ENCODE data around the gene PAK2.
"Not testable (repeated sequence)": the region's sequence is repeated elsewhere in the genome, so short reads cannot be mapped to it uniquely, and the experiment has no call there.

PAK2 gene

GRCh38 chr3:196739671-196740480, at the start of gene PAK2:
Gene PAK2 (plus strand): TSS chr3:196739857. CDS start chr3:196782647, 42,790 bp downstream.
- peak; percentile 80 to 83 for DNase-seq (ENCODE audit: low read depth in 2 of 2)

DNA sequence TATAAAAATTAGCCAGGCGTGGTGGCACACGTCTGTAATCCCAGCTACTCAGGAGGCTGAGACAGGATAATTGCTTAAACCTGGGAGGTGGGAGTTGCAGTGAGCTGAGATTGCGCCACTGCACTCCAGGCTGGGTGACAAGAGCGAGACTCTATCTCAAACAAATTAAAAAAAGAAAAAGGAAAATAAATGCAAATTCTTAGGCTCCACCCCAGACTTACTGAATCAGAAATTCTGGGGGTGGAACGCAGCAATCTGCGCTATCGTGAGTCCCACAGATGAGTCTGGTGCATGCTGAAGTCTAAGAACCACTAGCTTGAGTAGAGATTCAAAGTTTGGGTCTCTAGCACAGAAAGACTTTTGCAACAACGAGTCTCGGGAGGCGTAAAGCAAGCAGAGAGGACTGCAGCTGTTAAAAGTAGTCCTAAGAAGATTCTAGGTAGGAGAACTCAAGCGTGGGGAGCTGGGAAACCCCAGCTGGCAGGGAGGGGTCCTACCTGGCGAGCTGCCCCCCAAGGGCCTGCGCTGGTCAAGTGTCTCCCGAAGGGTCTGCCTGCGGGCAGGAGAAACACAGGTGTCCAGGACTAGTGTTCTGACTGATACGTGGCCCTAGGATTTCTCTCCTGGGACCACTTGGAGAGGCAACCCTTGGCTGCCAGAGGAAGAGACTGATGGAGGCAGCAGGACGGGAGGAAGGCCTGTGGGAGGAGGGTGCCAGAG, 49.6 kb upstream of the PAK2 start:
- DNase-seq (ENCODE audit: low read depth in 2 of 2), result no peak

DNA sequence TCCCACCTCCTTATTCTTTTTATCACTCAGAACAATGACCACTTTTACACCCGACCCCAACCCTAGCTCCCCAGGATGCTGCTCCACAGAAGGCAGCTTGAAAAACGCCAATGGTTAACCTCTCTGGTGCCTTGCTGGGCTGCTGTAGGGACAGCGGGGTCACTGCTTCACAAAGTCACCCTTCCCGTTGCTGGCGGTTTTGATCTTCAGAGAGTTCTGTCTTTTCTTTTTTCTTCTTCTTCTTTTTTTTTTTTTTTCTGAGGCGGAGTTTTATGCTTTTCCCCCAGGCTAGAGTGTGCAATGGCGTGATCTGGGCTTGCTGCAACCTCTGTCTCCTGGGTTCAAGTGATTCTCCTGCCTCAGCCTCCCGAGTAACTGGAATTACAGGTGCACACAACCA, 48.3 kb upstream of the PAK2 start:
- DNase-seq (ENCODE audit: low read depth in 2 of 2), result no peak

GRCh38 chr3:196694202-196694638, 45.4 kb upstream of the PAK2 start:
- no peak for DNase-seq (ENCODE audit: low read depth in 2 of 2)

GRCh38 chr3:196694941-196695848, 44.5 kb upstream of the PAK2 start:
- DNase-seq (ENCODE audit: low read depth in 2 of 2), result no peak

GRCh38 chr3:196695849-196696226, 43.8 kb upstream of the PAK2 start:
- no peak for DNase-seq (ENCODE audit: low read depth in 2 of 2)

GRCh38 chr3:196697270-196697669, 42.4 kb upstream of the PAK2 start:
- no peak for DNase-seq (ENCODE audit: low read depth in 2 of 2)

DNA sequence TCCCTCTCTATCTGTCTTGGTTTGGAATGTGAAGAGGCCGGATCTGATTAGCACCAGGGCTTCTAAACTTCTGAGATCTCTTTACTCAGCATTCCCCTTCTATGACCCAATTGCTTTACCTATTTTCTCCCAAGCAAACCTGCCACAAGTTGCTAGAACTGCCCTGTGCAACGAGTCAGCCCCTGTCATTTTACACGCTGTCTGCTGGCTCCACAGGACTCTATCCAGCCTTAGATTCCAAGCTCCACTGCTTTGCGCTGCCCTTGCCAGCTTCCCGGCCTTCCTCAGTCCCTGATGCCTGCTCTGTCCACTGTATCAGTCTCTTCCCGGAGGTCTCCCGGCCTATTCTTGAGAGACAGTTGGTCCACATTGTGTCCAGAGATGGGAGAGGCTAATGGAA, 39.9 kb upstream of the PAK2 start:
- DNase-seq (ENCODE audit: low read depth in 2 of 2), result no peak

DNA sequence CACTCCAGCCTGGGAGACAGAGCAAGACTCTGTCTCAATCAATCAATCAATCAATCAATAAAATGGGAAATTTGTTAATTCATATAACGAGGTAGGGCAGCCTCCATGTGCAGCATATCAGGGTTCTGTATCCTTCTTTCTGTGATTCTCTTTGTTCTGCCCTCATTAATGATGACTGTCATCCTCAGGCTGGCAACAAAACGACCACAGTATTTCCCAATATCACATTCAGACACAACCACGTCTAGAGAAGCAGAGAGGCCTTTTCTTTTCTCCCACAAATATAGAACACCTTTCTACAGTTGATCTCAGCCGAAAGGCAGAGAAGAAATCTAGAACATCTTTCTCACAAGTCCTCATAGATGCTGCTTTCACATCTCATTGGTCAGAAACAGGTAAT, 38.9 kb upstream of the PAK2 start:
- no peak for DNase-seq (ENCODE audit: low read depth in 2 of 2)

GRCh38 chr3:196706327-196706726, 33.3 kb upstream of the PAK2 start:
- no peak for DNase-seq (ENCODE audit: low read depth in 2 of 2)

- DNase-seq (ENCODE audit: low read depth in 2 of 2), result no peak
Measured at GRCh38 chr3:196706731-196707130, 32.9 kb upstream of the PAK2 start.

- DNase-seq (ENCODE audit: low read depth in 2 of 2), result no peak
Measured at GRCh38 chr3:196707566-196707965, 32.1 kb upstream of the PAK2 start.

DNA sequence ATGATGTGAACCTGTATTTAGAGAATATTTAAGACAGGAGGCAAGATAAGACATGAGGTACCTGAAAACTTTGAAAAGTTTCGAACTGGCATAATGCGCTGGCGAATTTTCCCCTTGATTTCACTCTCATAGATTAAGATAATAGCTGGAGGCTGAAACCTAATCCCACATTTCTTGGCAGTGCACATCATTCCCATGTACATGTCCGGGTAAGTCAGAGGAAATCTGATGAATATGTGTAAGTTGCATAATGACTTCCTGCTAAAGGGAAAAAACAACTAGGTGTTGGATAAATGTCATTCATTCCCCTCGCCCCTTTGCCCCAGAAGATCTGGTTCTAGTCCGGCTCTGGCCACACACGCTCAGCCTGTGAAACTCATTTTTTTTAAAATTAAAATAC, 31.2 kb upstream of the PAK2 start:
- DNase-seq (ENCODE audit: low read depth in 2 of 2), result no peak

DNA sequence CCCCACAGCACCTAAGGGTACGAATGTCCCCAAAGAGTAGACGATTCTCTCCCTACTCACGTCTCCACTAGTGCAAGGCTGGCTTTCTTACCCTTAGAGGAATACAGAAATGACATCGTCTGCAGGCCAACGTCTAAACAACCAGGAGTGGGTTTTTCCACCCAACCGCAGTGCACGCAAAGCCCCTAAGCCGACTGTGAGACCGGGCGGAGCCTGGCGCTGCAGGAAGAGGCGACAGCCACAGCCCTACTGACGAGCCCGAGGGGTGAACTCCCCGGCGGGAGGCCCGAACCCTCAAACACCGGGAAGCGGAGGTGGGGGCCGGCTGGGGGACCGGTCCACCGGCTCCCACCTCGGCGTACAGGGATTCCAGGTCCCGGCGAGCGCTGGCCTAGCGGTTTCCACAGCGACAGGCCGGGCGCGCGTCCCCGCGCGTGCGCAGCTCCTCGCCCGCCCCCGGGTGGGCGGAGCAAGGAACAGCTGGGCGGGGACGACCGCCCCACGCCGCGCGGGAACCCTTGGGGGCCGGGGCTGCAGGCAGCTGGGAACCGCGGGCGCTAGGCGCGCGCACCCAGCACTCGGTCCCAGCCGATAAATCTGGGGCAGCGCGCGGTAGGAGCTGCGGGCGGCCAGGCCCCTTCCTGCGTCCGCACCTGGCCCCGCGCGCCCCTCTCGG, 27.7 kb upstream of the PAK2 start, which contains the start of the genes CEP19 and PIGX:
Gene CEP19, minus strand, starts transcription at position 413 of the 676 bp plus-strand sequence. CDS start 3,593 bp downstream, outside the sequence.
Gene PIGX, plus strand, starts transcription at position 540 of the 676 bp plus-strand sequence.
- DNase-seq (ENCODE audit: low read depth in 2 of 2), result peak; percentile 75 to 84

GRCh38 chr3:196712514-196713413, 26.9 kb upstream of the PAK2 start:
- DNase-seq (ENCODE audit: low read depth in 2 of 2), result peak in 1 of 2 donors; percentile 48

DNA sequence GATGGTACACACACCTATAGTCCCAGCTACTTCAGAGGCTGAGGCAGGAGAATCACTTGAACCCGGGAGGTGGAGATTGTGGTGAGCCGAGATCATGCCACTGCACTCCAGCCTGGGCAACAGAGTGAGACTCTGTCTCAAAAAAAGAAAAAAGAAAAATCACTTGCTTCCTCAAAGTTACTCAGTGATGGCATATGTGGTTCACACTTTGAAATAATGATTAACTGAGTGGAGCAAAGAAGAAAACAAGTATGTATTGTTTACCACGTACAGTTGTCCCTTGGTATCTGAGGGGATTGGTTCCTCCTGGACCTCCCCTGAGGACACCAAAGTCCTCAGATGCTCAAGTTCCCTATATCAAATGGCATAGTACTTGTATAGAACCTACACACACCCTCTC, 22.5 kb upstream of the PAK2 start:
- DNase-seq (ENCODE audit: low read depth in 2 of 2), result not testable (repeated sequence)

GRCh38 chr3:196721097-196721496, 18.6 kb upstream of the PAK2 start:
- DNase-seq (ENCODE audit: low read depth in 2 of 2), result no peak

DNA sequence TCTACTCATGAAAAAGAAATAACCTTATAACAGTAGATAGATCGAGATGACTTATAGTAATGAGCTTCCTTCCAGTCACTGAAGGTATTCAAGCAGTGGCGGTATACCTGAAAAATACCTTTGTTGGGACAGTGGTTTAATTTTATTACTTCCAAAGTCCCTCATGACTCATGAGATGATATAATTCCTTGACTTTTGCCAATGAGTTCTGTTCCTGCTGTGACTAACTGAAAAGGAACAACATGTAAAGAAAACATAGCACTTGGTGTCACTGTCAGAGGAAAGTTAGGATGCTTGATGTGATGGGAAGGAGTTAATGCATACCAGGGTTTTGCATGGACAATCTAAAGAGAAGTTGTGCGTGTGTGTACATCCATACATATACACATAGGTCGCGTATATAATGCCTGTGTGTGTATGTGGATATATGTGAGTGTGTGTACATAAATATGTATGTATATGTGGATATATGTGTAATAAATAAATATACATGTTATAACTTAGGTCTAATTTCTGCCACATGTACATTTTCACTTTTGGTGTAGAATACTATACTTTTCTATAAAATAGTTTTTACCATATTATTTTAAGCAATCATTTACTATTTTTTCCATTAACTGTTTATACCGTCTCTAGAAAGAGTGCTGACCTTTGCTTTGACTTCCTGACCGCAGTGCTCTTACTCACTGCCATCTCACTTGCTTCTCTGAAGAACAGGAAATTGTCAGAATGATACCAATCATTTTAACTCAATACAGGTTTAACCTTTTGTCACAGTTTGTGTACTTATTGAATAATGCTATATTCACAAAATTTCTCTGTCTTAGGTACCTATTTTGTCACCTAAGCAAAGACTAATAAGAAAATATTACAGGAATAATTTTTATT, 12.6 kb upstream of the PAK2 start:
- DNase-seq (ENCODE audit: low read depth in 2 of 2), result no peak

DNA sequence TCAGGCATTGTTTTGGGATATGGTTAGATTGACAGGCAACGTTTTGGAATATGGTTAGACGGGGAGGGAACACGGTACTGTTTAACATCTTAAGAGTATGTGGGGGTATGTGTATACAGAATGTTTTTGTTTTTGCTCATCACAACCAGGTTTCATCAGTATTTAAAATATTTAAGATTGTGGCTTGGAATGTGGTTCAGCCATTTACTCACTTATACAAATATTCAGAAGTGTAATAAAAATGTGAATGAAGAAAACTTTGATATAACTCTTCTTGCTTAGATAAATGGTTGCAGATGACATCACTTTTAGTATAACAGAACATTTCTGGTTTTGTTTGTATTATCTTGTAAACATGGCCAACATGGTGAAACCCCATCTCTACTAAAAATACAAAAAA, 3.9 kb upstream of the PAK2 start:
- DNase-seq (ENCODE audit: low read depth in 2 of 2), result no peak
